Measurements from ENCODE around the gene ZNF417.

DNA sequence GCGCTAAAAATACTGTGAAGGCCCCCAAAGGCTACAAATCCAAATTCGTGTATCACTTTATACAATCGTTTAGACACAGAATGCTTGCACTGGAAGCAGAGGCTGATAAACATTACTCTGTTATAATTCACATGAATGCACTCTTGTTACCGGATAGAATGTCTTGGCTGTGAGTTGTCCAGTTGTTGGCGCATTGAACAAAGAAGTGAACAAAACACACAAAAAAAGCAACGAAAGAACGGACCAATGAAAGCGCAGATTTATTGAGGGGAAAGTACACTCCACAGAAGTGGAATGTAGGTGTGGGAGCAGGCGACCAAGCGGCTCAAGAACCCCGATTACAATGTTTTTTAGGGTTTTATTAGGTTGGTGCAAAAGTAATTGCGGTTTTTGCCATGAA is 19.3 kb upstream of the ZNF417 start:
- no peak for TF ChIP-seq POLR2A (IDR thresholded peaks at IDR 0.05)
- TF ChIP-seq, protein P1, sequence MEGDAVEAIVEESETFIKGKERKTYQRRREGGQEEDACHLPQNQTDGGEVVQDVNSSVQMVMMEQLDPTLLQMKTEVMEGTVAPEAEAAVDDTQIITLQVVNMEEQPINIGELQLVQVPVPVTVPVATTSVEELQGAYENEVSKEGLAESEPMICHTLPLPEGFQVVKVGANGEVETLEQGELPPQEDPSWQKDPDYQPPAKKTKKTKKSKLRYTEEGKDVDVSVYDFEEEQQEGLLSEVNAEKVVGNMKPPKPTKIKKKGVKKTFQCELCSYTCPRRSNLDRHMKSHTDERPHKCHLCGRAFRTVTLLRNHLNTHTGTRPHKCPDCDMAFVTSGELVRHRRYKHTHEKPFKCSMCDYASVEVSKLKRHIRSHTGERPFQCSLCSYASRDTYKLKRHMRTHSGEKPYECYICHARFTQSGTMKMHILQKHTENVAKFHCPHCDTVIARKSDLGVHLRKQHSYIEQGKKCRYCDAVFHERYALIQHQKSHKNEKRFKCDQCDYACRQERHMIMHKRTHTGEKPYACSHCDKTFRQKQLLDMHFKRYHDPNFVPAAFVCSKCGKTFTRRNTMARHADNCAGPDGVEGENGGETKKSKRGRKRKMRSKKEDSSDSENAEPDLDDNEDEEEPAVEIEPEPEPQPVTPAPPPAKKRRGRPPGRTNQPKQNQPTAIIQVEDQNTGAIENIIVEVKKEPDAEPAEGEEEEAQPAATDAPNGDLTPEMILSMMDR (IDR thresholded peaks at IDR 0.05): no peak

All from prostate gland (tissue), 2 donors.